Osteocyte (in vitro differentiated cells): ENCODE results near the gene HLA-A. TPM values are rescaled to one million over a fixed set of nuclear protein-coding genes. Genes with fewer than 3 reads are reported as not detected.

Experiments
- DNase-seq: peaks from one replicate; pipeline ENCODE4 v3.0.0; 2021; ENCODE audit warnings: mixed read lengths; ENCODE audit not compliant: unreplicated experiment; ENCODE audit errors: extremely low spot score
- H3K27ac Mint-ChIP-seq: one replicate; pipeline ENCODE4 v1.8.0; 2021; ENCODE audit warnings: mild to moderate bottlenecking, mixed read lengths; ENCODE audit not compliant: unreplicated experiment
- H3K27me3 Mint-ChIP-seq: one replicate; pipeline ENCODE4 v1.8.0; 2021; ENCODE audit warnings: mixed read lengths; ENCODE audit not compliant: unreplicated experiment
- H3K36me3 Mint-ChIP-seq: one replicate; pipeline ENCODE4 v1.8.0; 2021; ENCODE audit warnings: mixed read lengths; ENCODE audit not compliant: unreplicated experiment
- H3K4me1 Mint-ChIP-seq: one replicate; pipeline ENCODE4 v1.8.0; 2021; ENCODE audit warnings: mixed read lengths; ENCODE audit not compliant: unreplicated experiment
- H3K4me3 Mint-ChIP-seq: one replicate; pipeline ENCODE4 v1.8.0; 2021; ENCODE audit warnings: mild to moderate bottlenecking, moderate library complexity, mixed read lengths; ENCODE audit not compliant: unreplicated experiment
- H3K9me3 Mint-ChIP-seq: one replicate; pipeline ENCODE4 v1.8.0; 2021; ENCODE audit warnings: mixed read lengths; ENCODE audit not compliant: unreplicated experiment
- CTCF ChIP-seq: fragments of 200-600 bp; sonication (generic); IDR thresholded peaks from 2 replicates; pipeline ENCODE4 v1.5.0; 2021; ENCODE audit warnings: antibody characterized with exemption, mild to moderate bottlenecking, moderate library complexity
- total RNA-seq: library from RNA; stranded (reverse); gene quantifications from 2 replicates; pipeline ENCODE4 v1.2.1, GENCODE V29; 2021

The HLA-A gene
- total RNA-seq, 1 donor from 2014 or later: 293 TPM

- Mint-ChIP-seq H3K4me1 (peaks cover 6% of the 10 kb centered on the region), H3K27ac (no peak overlapping the region), H3K27me3 (peaks cover 3% of the 10 kb centered on the region), H3K36me3 (no peaks in the 10 kb centered on the region), H3K4me3 (no peak overlapping the region), H3K9me3 (no peaks in the 10 kb centered on the region)
- no peak for DNase-seq
- no peak for TF ChIP-seq CTCF
These were observed 11.4 kb downstream of the HLA-A start for GRCh38 chr6:29953686-29954085.

- Mint-ChIP-seq H3K9me3 (no peaks in the 10 kb centered on the region), H3K4me3 (no peak overlapping the region), H3K36me3 (peaks cover 2% of the 10 kb centered on the region)
These were observed 11.9 kb downstream of the HLA-A start for GRCh38 chr6:29954272-29954671.

GRCh38 chr6:29955783-29956182 lies 13.5 kb downstream of the HLA-A start:
- Mint-ChIP-seq H3K4me1 (peaks cover 9% of the 10 kb centered on the region), H3K9me3 (no peaks in the 10 kb centered on the region), H3K27me3 (peaks cover 3% of the 10 kb centered on the region), H3K4me3 (no peak overlapping the region), H3K36me3 (peaks cover 2% of the 10 kb centered on the region), H3K27ac (no peak overlapping the region)
- TF ChIP-seq CTCF: no peak
- no peak for DNase-seq

More at GRCh38 chr6:29954272-29954671, 11.9 kb downstream of the HLA-A start:
- H3K27me3 Mint-ChIP-seq: peaks cover 3% of the 10 kb centered on the region
- no peak overlapping the region for H3K27ac Mint-ChIP-seq
- no peak for TF ChIP-seq CTCF
- DNase-seq: no peak
- peaks cover 6% of the 10 kb centered on the region for H3K4me1 Mint-ChIP-seq

- Mint-ChIP-seq H3K4me3 (no peak overlapping the region), H3K27ac (no peak overlapping the region), H3K27me3 (peaks cover 3% of the 10 kb centered on the region), H3K4me1 (peaks cover 9% of the 10 kb centered on the region), H3K9me3 (no peaks in the 10 kb centered on the region), H3K36me3 (peaks cover 2% of the 10 kb centered on the region)
- no peak for DNase-seq
- no peak for TF ChIP-seq CTCF
These were observed 14.2 kb downstream of the HLA-A start for GRCh38 chr6:29956518-29956917.

- Mint-ChIP-seq H3K4me3 (no peak overlapping the region), H3K27ac (no peak overlapping the region), H3K36me3 (peaks cover 2% of the 10 kb centered on the region), H3K27me3 (peaks cover 3% of the 10 kb centered on the region), H3K4me1 (peaks cover 5% of the 10 kb centered on the region), H3K9me3 (no peaks in the 10 kb centered on the region)
- no peak for TF ChIP-seq CTCF
- no peak for DNase-seq
These were observed 15.7 kb downstream of the HLA-A start for GRCh38 chr6:29958046-29958445.
